KMS-11 (cell line): Measurements from ENCODE around the gene MMRN1.
"Not testable (repeated sequence)": the region's sequence is repeated elsewhere in the genome, so short reads cannot be mapped to it uniquely, and the experiment has no call there.

Source experiments
- H2AFZ ChIP-seq: fragments of 200-600 bp; sonication (generic); 2 replicates; pipeline ENCODE4 v1.6.1; 2016; ENCODE audit warnings: antibody characterized with exemption, mixed run types, low read depth
- H3K27ac ChIP-seq: fragments of 200-600 bp; sonication (generic); 2 replicates; pipeline ENCODE4 v1.6.1; 2016; ENCODE audit warnings: mild to moderate bottlenecking, mixed run types
- H3K27me3 ChIP-seq: fragments of 200-600 bp; sonication (generic); 2 replicates; pipeline ENCODE4 v1.6.1; 2017; ENCODE audit warnings: mild to moderate bottlenecking, low read depth, mixed run types, moderate library complexity; ENCODE audit not compliant: insufficient read depth
- H3K36me3 ChIP-seq: fragments of 200-600 bp; sonication (generic); 2 replicates; pipeline ENCODE4 v1.6.1; 2017; ENCODE audit warnings: mild to moderate bottlenecking, mixed run types; ENCODE audit not compliant: insufficient read depth
- H3K4me1 ChIP-seq: fragments of 200-600 bp; sonication (generic); 2 replicates; pipeline ENCODE4 v1.6.1; 2016; ENCODE audit warnings: mild to moderate bottlenecking, low read depth, mixed run types; ENCODE audit not compliant: poor library complexity, severe bottlenecking
- H3K4me2 ChIP-seq: fragments of 200-600 bp; sonication (generic); 2 replicates; pipeline ENCODE4 v1.7.0; 2016; ENCODE audit warnings: mild to moderate bottlenecking, mixed run types
- H3K4me3 ChIP-seq: fragments of 200-600 bp; sonication (generic); IDR thresholded peaks from 2 replicates; pipeline ENCODE4 v1.6.1; 2017; ENCODE audit warnings: low read depth, low read length, mixed read lengths; ENCODE audit not compliant: insufficient read depth
- H3K79me2 ChIP-seq: fragments of 200-600 bp; sonication (generic); 2 replicates; pipeline ENCODE4 v1.6.1; 2016; ENCODE audit warnings: low read depth, mixed run types; ENCODE audit not compliant: insufficient read depth
- H3K9ac ChIP-seq: fragments of 200-600 bp; sonication (generic); 2 replicates; pipeline ENCODE4 v1.6.1; 2016; ENCODE audit warnings: mild to moderate bottlenecking, mixed run types
- H4K20me1 ChIP-seq: fragments of 200-600 bp; sonication (generic); 2 replicates; pipeline ENCODE4 v1.6.1; 2016; ENCODE audit warnings: mild to moderate bottlenecking, mixed run types; ENCODE audit not compliant: insufficient read depth
- TF ChIP-seq, protein P1 (sequence below): fragments of 200-600 bp; sonication (generic); conservative IDR thresholded peaks from 2 replicates; pipeline ENCODE4 v1.6.1; 2017; ENCODE audit warnings: low read depth, mild to moderate bottlenecking, antibody characterized with exemption, low read length, moderate library complexity, mixed read lengths

Gene MMRN1

DNA sequence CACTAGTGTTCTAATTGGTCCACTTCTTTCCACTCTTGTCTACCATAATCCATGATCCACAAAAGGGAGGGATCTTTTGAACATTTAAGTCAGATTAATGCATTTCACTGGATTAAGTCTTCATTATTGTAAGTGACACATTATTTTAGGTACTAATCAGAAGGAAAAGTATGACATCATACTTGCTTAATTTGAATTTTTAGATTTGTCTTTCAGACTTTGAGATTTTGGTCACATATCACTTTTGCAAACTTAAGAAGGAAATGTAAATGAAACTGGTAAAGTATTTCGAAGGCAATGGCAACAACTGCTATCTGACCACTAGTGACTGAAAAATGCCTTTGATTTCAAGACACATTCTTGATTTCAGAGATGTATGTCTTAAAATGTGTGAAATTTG lies 5.2 kb downstream of the MMRN1 start:
- Histone ChIP-seq H3K27ac (no peak overlapping the region), H3K36me3 (no peaks in the 10 kb centered on the region), H2AFZ (no peak overlapping the region), H4K20me1 (0 out of 2 replicates have a peak, but pooled peaks cover 3% of the 10 kb centered on the region), H3K27me3 (no peaks in the 10 kb centered on the region), H3K4me1 (no peaks in the 10 kb centered on the region), H3K4me2 (no peak overlapping the region), H3K4me3 (no peak overlapping the region), H3K9ac (no peak overlapping the region), H3K79me2 (no peaks in the 10 kb centered on the region)
- TF ChIP-seq, protein P1, sequence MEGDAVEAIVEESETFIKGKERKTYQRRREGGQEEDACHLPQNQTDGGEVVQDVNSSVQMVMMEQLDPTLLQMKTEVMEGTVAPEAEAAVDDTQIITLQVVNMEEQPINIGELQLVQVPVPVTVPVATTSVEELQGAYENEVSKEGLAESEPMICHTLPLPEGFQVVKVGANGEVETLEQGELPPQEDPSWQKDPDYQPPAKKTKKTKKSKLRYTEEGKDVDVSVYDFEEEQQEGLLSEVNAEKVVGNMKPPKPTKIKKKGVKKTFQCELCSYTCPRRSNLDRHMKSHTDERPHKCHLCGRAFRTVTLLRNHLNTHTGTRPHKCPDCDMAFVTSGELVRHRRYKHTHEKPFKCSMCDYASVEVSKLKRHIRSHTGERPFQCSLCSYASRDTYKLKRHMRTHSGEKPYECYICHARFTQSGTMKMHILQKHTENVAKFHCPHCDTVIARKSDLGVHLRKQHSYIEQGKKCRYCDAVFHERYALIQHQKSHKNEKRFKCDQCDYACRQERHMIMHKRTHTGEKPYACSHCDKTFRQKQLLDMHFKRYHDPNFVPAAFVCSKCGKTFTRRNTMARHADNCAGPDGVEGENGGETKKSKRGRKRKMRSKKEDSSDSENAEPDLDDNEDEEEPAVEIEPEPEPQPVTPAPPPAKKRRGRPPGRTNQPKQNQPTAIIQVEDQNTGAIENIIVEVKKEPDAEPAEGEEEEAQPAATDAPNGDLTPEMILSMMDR = no peak

DNA sequence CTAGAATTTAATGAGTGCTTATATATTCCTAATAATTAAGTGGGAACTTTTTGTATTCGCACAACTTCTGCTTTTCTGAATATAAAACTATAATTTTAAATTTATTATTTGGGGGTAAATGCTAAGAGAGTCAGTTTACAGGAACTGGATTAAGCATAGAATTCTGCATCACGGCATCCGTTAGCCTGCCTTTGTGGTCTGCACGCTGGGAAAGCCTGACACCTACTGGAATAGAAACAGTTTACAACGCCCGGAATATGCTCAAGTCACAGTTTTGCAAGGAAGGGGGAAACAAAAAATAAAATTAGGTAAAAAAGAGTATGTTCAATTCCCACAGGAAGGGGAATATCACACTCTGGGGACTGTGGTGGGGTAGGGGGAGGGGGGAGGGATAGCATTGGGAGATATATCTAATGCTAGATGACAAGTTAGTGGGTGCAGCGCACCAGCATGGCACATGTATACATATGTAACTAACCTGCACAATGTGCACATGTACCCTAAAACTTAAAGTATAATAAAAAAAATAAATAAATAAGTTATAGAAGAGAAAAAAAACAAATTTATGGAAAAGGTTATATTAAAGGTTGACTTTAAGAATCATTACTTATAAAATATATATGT lies 7.3 kb downstream of the MMRN1 start:
- 0 out of 2 replicates have a peak overlapping the region, but pooled peaks have one; percentile 6 for H3K4me2 ChIP-seq
- H3K27ac ChIP-seq, H4K20me1 ChIP-seq, H3K4me1 ChIP-seq, H3K9ac ChIP-seq, H3K79me2 ChIP-seq, H3K36me3 ChIP-seq, H3K4me3 ChIP-seq, H3K27me3 ChIP-seq, H2AFZ ChIP-seq: not testable (repeated sequence)
- TF ChIP-seq, protein P1 = peak; percentile 74

DNA sequence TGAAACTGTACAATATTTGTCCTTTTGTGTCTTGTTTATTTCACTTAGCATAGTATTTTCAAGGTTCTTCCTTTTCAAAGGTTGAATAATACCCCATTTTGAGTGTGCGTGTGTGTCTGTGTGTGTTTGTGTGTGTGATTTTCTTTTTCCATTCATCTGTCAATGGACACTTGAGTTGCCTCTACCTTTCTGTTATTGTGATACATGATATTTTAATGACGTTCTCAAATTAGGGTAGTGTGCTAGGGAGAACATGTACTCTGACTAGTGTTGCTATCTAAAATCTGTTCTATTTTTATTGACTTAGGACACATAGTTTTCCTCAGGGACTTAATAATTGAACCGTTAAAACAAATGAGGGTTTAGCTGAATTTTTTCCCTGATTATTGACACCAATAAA lies 9.9 kb downstream of the MMRN1 start:
- 0 out of 2 replicates have a peak, but pooled peaks cover 3% of the 10 kb centered on the region for H4K20me1 ChIP-seq
- no peak overlapping the region for H3K4me2 ChIP-seq
- H3K79me2 ChIP-seq = no peaks in the 10 kb centered on the region
- H3K4me1 ChIP-seq = no peaks in the 10 kb centered on the region
- TF ChIP-seq, protein P1 = no peak
- H3K27me3 ChIP-seq = no peaks in the 10 kb centered on the region
- H3K36me3 ChIP-seq = no peaks in the 10 kb centered on the region
- H2AFZ ChIP-seq = no peak overlapping the region
- no peak overlapping the region for H3K4me3 ChIP-seq
- no peak overlapping the region for H3K9ac ChIP-seq
- no peak overlapping the region for H3K27ac ChIP-seq

DNA sequence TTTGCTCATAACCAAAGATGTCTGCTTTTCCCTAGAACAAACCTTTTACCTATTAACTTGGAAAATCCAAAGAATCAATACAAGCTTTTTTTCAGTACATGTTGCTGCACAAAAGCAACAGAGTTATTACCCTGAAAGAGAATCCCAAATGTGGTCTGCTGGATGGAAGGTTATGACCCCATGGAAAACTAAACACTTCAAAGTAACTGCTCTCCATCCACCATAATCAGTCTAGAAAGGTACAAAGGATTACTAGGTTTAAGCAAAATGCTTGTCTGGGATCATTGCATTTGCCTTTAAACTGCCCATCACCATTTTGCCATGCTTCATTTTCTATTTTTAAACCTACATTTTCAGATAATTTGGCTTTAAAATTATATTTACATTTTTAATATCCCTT lies 11.7 kb downstream of the MMRN1 start:
- TF ChIP-seq, protein P1 = no peak
- Histone ChIP-seq H3K4me3 (no peak overlapping the region), H3K79me2 (no peaks in the 10 kb centered on the region), H3K36me3 (no peaks in the 10 kb centered on the region), H3K27ac (no peak overlapping the region), H3K27me3 (no peaks in the 10 kb centered on the region), H3K4me1 (no peaks in the 10 kb centered on the region), H3K4me2 (no peak overlapping the region), H2AFZ (no peak overlapping the region), H3K9ac (no peak overlapping the region), H4K20me1 (0 out of 2 replicates have a peak, but pooled peaks cover 3% of the 10 kb centered on the region)
